HG02885 (cell line): Measurements from ENCODE around the gene CCDC181.
A peak's percentile ranks its signal among the peaks of the same experiment; 100 is the strongest.
"Not testable (repeated sequence)": the region's sequence is repeated elsewhere in the genome, so short reads cannot be mapped to it uniquely, and the experiment has no call there.

Experiments used
- ATAC-seq: cut with Tn5 transposase; IDR thresholded peaks from one replicate; pipeline ENCODE4 v1.9.1; 2021; ENCODE audit warnings: mild to moderate bottlenecking; ENCODE audit not compliant: unreplicated experiment, poor library complexity

Gene CCDC181

DNA sequence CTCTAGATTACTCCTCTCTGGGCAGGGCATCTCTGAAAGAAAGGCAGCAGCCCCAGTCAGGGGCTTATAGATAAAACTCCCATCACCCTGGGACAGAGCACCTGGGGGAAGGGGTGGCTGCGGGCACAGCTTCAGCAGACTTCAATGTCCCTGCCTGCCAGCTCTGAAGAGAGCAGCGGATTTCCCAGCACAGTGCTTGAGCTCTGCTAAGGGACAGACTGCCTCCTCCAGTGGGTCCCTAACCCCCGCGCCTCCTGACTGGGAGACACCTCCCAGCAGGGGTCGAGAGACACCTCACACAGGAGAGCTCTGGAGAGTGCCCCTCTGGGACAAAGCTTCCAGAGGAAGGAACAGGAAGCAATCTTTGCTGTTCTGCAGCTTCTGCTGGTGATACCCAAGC lies 18.9 kb downstream of the CCDC181 start:
- not testable (repeated sequence) for ATAC-seq

DNA sequence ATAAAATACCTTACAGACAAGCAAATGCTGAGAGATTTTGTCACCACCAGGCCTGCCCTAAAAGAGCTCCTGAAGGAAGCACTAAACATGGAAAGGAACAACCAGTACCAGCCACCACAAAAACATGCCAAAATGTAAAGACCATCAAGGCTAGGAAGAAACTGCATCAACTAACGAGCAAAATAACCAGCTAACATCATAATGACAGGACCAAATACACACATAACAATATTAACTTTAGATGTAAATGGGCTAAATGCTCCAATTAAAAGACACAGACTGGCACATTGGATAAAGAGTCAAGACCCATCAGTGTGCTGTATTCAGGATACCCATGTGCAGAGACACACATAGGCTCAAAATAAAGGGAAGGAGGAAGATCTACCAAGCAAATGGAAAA lies 24.7 kb downstream of the CCDC181 start:
- not testable (repeated sequence) for ATAC-seq

DNA sequence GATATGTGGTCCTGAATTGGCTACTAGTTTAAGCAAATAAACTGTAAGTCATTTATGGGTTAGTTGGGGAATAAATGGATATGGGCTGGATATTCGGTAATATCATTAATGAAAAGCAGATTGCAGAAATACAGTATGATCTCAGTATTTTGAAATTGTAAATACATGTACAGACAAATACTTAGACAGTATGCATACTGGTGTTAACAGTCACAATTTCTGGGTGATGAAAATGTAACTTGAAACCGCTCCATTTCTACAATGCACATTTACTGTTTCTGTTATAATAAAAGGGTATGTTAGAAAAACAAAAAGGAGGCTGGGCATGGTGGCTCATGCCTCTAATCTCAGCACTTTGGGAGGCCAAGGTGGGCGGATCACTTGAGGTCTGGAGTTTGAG lies 31.3 kb downstream of the CCDC181 start:
- no peak for ATAC-seq

DNA sequence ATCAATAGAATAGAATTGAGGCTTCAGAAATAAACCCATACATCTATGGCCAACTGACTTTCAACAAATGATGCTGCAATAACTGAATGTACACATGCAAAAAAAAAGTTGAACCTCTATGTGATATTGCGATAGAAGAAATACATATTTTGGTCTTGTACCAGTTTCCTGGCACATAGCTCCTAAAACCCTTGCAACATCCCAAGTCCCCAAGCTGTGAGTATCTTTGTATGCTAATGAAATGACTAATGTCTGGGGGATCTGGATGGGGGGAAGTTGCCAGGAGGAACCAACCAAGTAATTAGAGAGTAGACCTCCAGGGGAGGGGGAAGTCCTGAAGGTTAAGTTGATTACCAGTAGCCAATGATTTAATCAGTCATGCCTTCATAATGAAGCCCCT lies 34.9 kb downstream of the CCDC181 start:
- no peak for ATAC-seq

DNA sequence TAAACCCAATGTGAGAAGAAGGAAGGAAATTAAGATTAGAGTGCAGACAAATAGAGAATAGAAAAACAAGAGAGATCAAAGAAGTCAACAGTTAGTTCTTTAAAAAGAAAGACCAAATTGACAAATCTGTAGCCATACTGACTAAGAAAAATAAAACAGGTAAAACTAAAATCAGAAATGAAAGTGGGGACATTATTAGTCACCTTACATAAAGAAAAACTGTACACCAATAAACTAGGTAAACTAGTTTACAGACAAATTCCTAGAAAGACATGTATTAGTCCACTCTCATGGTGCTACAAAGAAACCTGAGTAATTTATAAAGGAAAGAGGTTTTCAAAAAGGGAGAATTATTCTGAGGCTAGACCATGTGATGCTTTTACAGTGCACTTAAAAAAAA lies 37.0 kb downstream of the CCDC181 start:
- ATAC-seq: peak; percentile 92

DNA sequence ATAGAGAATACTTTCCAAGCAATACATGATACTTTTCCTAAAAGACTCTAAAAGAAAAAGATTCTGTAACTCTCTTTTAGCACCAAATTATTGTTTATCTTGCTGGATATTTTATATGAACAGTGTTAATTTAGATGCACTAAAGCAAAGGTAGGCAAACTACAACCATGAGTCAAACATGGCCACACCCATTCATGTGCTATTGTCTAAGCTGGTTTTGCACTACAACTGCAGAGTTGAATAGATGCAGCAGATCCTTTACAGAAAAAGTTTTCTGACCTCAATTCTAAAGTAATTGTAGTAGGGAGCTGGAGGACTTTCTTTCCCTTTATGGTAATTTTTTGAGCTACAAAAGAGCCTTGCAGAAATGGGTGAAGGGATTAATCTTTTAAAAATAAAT lies 39.9 kb downstream of the CCDC181 start:
- no peak for ATAC-seq

DNA sequence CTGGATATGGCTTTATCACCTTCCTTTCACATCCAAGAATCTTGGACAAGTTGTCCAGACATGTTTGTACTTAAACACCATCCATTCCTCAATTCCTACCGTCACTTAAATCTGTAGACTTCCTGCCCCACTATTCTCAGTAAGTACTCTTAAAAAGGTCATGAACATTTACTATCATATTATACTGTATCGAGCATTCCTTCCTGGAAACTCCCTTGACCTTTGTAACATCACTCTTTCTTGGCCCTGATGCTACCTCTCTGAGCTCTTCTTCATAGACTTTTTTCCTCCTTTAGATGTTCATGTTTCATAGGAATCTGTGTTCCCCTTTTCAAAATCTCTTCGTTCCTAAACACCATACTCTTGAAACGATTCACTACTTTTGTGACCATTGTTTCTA lies 43.8 kb downstream of the CCDC181 start:
- no peak for ATAC-seq

DNA sequence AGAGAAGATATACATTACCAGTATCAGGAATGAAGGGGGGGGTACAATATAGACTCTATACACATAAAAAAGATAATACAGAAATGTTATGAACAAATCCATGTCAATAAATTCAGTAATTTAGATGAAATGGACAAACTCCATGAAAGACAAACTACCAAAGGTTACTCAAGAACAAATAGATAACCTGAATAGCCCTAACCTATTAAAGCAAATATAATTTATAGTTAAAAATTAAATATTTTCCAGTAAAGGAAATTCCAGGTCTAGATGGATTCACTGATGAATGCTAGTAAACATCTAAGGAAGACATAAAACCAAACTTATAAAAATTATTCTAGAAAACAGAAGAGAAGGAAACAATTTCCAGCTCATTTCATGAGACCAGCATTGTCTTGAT lies 46.1 kb downstream of the CCDC181 start:
- ATAC-seq: no peak

DNA sequence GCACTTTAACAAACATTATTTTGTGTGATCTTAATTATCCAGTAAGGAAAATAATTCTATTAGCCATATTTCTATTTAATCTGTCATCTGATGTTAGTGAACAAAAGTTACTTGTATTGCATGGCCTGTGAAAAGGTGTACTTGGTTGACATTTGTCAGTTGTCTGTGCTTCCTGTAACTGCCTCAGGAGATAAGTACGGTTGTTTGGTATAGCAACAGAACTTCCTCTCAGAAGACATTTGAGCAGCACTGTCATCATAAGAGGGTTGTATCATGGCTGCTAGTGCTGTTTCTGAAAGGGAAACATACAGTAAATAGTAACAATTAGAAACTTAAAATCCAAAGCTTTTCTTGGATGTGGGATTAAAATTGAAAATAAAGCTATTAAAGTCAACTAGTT lies 55.9 kb downstream of the CCDC181 start:
- ATAC-seq: no peak

DNA sequence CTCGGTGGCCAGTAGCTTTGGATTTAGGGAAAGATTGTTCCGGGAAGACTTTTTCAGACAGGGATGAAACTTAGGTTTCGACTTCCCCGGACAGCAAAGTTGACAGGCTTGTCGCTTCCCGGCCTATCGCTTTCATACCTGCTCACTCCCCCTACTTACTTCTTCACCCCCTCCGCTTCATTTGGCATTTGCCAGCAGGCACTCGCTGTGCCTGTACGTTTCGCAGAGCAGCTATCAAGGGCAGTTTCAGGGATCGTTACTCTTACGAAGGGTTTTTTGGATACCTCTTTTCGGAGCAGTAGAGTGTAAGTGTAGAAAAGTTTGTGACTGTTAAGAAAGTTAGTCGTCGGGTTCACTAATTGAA lies 58.9 kb downstream of the CCDC181 start:
- ATAC-seq: peak; percentile 20

DNA sequence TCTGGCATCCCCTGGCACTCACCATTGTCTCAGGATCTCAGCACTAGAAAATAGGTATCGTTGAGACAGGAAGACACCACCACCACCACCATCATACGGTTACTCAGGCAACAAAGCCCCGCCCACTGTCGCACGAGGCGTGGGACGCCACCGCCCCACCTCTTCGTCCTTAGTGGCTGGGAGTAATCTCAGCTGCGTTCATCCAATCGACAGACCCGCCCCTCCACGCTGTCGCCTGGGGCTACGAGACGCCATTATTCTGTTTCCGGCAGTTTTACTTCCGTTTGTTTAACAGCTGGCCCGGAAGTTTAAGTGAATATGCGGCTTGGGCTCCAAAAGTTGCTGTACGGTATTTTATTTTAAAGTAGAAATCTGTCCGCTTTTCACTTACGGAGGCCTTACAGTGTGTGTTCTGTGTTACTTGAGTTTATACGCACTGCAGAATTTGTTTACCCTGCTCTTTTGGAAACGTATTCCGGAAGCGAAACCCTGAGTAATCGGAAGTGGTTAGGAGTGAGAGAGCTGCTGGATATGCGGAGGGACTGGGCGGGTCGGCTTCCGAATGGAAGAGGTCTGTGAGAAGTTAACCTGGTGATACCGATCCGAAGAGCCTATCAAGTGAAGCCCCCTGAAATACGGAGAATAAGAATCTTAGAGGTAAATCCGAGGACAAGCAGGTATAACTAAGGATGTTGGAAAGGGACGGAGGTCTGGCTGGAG lies 59.4 kb downstream of the CCDC181 start, which contains the start of the genes BLZF1 and NME7:
BLZF1 (plus strand) TSS at position 510 of the 720 bp plus-strand sequence. CDS start 1,328 bp downstream, outside the sequence.
NME7 (minus strand) TSS at position 112 of the 720 bp plus-strand sequence; CDS start at position 25, 87 bp downstream.
- peak; percentile 95 for ATAC-seq

DNA sequence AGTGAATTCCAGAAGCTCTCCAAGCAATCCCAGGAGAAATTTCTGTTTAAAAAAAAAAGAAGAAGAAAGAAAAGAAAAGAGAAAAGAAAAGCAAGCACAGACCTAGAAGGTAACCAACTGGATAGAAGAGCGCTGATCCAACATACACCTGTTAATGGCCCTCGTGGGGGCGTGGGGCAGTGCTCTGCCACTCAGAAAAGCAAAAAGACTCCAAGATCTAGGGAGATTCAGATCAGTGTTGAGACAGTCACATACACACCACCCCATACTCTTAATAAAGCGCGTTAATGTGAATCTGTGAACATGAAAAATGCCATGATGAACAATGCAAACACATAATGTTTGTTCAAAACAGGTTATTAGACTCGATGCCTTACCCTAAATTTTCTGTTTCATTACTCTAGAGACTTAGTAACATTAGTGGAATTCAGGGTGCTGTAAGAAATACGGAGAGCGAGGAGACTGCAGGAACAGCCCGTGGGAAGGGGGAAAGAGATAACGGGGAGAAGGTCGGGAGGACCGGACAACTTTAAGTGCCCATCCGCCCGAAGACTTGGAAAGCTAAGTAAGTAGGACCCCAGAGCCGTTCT lies 60.1 kb downstream of the CCDC181 start:
- no peak for ATAC-seq

DNA sequence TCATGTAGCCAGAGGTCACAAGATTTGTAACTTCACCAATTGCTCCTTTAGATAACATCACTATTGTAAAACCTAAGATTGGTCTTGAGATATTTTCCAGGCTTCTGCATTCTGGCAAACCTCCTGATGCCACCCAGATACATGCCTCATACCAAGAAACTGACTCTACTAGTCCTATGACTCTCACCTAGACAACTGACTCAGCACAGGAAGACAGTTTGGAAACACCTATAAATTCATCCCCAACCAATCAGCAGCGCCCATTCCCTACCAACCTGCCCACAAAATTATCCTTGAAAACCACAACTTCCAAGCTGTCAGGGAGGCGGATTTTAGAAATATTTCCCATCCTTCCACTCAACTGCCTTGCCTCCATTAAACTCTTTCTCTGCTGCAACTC lies 62.3 kb downstream of the CCDC181 start:
- ATAC-seq: no peak

DNA sequence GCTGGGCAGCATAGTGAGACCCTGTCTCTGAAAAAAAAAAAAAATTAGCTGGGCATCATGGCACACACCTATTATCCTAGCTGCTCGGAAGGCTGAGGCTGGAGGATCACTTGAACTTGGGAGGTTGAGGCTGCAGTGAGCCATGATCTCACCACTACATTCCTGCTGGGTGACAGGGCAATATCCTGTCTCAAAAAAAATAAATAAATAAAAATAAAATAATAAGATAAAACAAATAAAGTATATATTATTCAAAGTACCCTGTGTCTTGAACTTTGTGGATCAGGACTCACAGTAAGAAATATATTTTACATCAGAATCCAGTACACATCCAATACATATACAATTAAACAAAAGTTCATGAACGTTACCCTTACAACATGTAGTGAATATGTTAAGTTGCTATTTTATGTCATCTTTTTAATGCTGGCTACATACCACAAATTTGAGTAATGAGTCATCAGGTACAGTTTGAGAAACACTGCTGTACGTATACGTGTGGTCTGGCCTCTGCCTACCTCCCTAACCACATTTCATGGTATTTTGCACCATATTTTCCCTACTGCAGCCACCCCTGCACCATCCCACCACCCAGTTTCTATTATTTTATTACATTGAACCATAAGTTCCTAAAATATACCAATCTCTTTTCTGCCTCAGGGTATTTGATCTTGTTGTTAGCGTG lies 64.1 kb downstream of the CCDC181 start:
- ATAC-seq: peak; percentile 54

DNA sequence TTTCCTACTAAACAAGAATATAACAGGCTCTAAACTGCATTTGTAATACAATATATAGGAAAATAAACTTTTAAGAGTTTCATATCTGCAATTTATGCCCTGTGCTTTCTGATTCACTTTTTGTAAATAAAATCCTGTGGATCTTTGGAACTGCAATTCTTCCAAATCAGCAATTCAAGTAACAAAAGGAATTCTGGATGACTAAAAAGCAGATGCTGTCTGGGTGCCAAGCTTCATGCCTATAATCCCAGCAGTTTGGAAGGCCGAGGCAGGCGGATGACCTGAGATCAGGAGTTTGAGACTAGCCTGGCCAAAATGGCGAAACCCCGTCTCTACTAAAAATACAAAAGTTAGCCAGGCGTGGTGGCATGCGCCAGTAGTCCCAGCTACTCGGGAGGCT lies 66.0 kb downstream of the CCDC181 start:
- ATAC-seq: no peak

DNA sequence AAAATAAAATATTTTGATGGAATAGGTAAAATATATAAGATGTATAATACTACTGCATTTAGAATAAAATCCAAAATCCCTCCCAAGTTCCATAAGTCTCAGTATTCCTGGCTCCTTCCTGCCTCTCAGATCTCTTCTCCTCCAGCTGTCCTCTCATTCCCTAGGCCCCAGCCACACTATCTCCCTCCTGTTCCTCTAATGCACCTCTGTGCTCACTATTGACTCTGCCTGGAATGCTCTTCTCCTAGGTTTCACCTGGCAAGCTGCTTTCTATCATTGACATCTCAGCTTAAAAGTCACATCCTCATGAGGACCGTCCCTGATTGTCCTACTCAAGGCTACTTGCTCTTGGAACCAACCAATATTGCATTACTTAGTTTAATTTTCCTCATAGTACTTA lies 66.9 kb downstream of the CCDC181 start:
- ATAC-seq: no peak

DNA sequence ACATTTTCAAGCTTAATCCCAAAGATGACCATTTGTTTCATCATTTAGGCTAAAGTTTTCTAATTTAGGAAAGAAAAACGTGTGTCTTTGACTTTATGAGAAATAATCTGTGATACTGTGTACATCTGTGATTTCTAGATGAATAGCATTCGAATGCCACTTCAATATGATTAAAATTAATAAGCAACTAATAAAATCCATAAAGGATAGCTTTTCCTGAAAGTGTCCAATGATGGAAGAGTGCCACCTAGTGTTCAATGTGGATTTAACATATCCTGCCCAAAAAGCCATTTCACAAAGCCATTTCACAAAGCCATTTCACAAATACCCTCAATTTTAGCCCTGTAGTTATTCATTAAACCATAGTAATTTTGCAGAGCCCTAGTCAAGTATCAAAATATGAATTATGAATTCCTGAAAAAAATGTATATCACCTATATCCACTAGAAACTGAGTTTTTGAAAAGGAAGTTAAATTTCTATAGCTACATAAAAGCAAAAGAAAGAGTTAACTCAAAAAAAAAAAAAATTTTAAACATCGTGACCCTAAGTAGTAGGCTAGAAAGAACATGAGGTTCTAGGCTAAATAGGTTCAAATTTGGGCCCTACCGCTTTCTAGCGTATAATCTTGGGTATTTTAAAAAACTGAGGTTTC lies 78.8 kb downstream of the CCDC181 start:
- ATAC-seq: no peak

DNA sequence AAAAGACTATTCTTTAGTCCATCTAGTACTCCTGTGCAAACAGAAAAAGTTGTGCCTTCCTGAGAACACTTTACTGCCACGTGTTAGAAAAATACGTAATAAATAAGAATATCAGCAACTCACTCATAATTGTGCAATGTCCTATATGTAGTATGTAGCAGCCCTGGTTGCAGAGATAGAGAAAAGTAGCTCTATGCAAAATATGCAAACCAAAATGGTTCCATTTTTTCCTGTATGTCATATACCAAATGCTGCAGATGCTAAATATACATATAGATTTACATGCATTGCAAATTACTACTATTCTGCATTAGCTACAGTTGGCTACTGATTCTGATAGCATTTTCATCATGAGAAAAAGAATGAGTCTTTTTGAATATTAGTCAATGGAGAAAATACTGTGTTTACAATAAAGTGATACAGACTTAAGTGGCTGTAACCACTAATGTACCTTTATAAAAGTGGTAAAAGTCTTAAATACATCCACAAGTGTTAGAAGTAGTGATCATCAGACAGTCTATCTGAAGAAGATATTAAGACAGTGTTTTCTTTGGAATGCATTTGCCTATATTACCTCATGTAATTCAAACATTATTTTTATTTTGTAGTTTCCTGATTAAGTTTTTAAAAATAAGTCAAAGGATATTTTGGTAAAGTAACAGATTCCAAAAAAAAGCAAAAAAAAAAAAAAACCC lies 79.4 kb downstream of the CCDC181 start:
- no peak for ATAC-seq

DNA sequence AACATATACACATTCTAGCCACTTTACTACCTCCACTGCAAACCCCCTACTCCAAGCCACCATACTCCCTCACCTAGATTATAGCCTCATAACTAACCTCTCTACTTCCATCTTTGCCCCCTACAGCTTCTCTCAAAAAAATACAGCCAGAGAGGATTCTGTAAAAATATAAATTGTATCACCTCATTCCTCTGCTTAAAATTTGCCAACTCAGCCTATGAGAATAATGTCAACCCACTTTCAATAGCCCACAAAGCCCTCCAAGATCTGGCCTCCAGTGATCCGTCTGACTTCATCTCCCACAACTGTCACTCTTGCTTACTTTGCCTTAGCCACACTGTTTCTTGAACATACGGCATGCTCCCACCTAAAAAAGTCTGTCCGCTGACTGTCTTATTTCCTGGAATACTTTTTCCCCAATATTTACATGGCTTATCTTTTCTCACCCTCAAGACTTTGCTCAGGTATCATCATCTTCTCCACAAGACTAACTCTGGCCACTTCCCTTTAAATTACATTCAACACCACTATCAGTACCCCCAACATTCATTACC lies 81.2 kb downstream of the CCDC181 start:
- no peak for ATAC-seq

DNA sequence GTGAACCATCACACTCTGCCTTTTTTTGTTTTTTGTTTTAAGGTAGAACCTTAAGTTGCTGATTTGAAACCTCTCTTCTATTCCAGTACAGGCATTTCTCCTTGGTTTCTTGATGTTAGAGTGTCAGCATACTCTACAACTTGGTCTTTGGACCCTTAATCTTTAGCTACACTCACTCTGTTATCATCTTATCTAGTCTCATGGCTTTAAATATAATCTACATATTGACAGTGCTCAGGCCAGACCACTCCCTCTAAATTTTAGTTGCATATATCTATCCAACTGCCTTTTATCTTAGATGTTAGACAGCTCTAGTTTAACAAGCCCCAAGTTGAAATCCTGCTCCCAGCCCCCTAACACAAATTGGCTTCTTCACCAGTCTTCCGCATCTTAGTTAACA lies 81.8 kb downstream of the CCDC181 start:
- no peak for ATAC-seq
